H9 (cell line): Measurements from ENCODE around the gene CEBPE. TPM values are rescaled to one million over a fixed set of nuclear protein-coding genes. Genes with fewer than 3 reads are reported as not detected.

ENCODE experiments used
- DNase-seq: peaks from one replicate; pipeline ENCODE4 v3.0.0-alpha.2; 2017
- H2AFZ ChIP-seq: one replicate; pipeline ENCODE4 v1.6.1; 2013; ENCODE audit warnings: mild to moderate bottlenecking, low read length, control low read depth, moderate library complexity
- H2AK5ac ChIP-seq: 2 replicates; pipeline ENCODE4 v1.6.1; 2013; ENCODE audit warnings: low read length, control low read depth, mixed read lengths; ENCODE audit not compliant: insufficient read length
- H2BK120ac ChIP-seq: one replicate; pipeline ENCODE4 v1.6.1; 2013; ENCODE audit warnings: low read depth, mild to moderate bottlenecking, low read length, control low read depth, inconsistent platforms; ENCODE audit not compliant: poor library complexity, severe bottlenecking
- H2BK12ac ChIP-seq: 2 replicates; pipeline ENCODE4 v1.6.1; 2013; ENCODE audit warnings: low read length, control low read depth, mixed read lengths, low read depth; ENCODE audit not compliant: insufficient read length
- H2BK15ac ChIP-seq: 2 replicates; pipeline ENCODE4 v1.6.1; 2013; ENCODE audit warnings: low read depth, low read length, control low read depth
- H2BK20ac ChIP-seq: one replicate; pipeline ENCODE4 v1.6.1; 2013; ENCODE audit warnings: low read depth, mild to moderate bottlenecking, low read length, control low read depth, inconsistent platforms; ENCODE audit not compliant: poor library complexity, severe bottlenecking
- H2BK5ac ChIP-seq: 2 replicates; pipeline ENCODE4 v1.6.1; 2013; ENCODE audit warnings: low read length, control low read depth, mixed read lengths; ENCODE audit not compliant: insufficient read length
- H3K14ac ChIP-seq: 2 replicates; pipeline ENCODE4 v1.6.1; 2013; ENCODE audit warnings: low read length, control low read depth; ENCODE audit not compliant: insufficient read depth
- H3K18ac ChIP-seq: 2 replicates; pipeline ENCODE4 v1.6.1; 2013; ENCODE audit warnings: low read depth, mild to moderate bottlenecking, mixed read lengths, low read length, control low read depth; ENCODE audit not compliant: insufficient read length
- H3K23ac ChIP-seq: 2 replicates; pipeline ENCODE4 v1.6.1; 2013; ENCODE audit warnings: low read length, control low read depth, mixed read lengths, low read depth; ENCODE audit not compliant: insufficient read length
- H3K23me2 ChIP-seq: 2 replicates; pipeline ENCODE4 v1.6.1; 2013; ENCODE audit warnings: low read depth, mild to moderate bottlenecking, mixed read lengths, low read length, control low read depth; ENCODE audit not compliant: insufficient read length, poor library complexity, severe bottlenecking
- H3K27ac ChIP-seq: 2 replicates; pipeline ENCODE4 v1.5.1; 2013; ENCODE audit warnings: low read length, control low read depth, mixed read lengths, low read depth; ENCODE audit not compliant: insufficient read length
- H3K27me3 ChIP-seq: 2 replicates; pipeline ENCODE4 v1.6.1; 2013; ENCODE audit warnings: low read length, control low read depth, inconsistent platforms; ENCODE audit not compliant: insufficient read depth
- H3K4ac ChIP-seq: 2 replicates; pipeline ENCODE4 v1.6.1; 2013; ENCODE audit warnings: low read depth, mild to moderate bottlenecking, control low read depth, inconsistent platforms, low read length, moderate library complexity
- H3K4me1 ChIP-seq: 2 replicates; pipeline ENCODE4 v1.6.1; 2013; ENCODE audit warnings: low read length, control low read depth, inconsistent platforms; ENCODE audit not compliant: insufficient read depth
- H3K4me2 ChIP-seq: 2 replicates; pipeline ENCODE4 v1.6.1; 2013; ENCODE audit warnings: low read length, control low read depth, mixed read lengths; ENCODE audit not compliant: insufficient read length, insufficient read depth
- H3K56ac ChIP-seq: 2 replicates; pipeline ENCODE4 v1.6.1; 2013; ENCODE audit warnings: low read depth, mild to moderate bottlenecking, mixed read lengths, low read length, control low read depth; ENCODE audit not compliant: insufficient read length
- H3K79me1 ChIP-seq: 2 replicates; pipeline ENCODE4 v1.6.1; 2013; ENCODE audit warnings: low read depth, mild to moderate bottlenecking, moderate library complexity, low read length, control low read depth, inconsistent platforms; ENCODE audit not compliant: insufficient read depth, poor library complexity, severe bottlenecking
- H3K79me2 ChIP-seq: 2 replicates; pipeline ENCODE4 v1.6.1; 2013; ENCODE audit warnings: low read length, control low read depth, inconsistent platforms; ENCODE audit not compliant: insufficient read depth
- H3K9ac ChIP-seq: 2 replicates; pipeline ENCODE4 v1.6.1; 2013; ENCODE audit warnings: low read length, control low read depth, mixed read lengths; ENCODE audit not compliant: insufficient read length; ENCODE audit errors: extremely low read depth
- H3K9me3 ChIP-seq: one replicate; pipeline ENCODE4 v1.6.1; 2013; ENCODE audit warnings: low read depth, low read length, inconsistent platforms; ENCODE audit not compliant: control insufficient read depth
- H3T11ph ChIP-seq: one replicate; pipeline ENCODE4 v1.6.1; 2013; ENCODE audit warnings: mild to moderate bottlenecking, low read length, control low read depth, inconsistent platforms
- H4K20me1 ChIP-seq: one replicate; pipeline ENCODE4 v1.6.1; 2013; ENCODE audit not compliant: control insufficient read depth, insufficient read length, insufficient read depth
- H4K5ac ChIP-seq: 2 replicates; pipeline ENCODE4 v1.6.1; 2013; ENCODE audit warnings: low read depth, mild to moderate bottlenecking, mixed read lengths, low read length, control low read depth; ENCODE audit not compliant: insufficient read length
- H4K8ac ChIP-seq: replicated peaks from 2 replicates; pipeline ENCODE4 v1.6.1; 2013; ENCODE audit warnings: low read length, control low read depth, mixed read lengths, low read depth; ENCODE audit not compliant: insufficient read length
- H4K91ac ChIP-seq: 2 replicates; pipeline ENCODE4 v1.6.1; 2013; ENCODE audit warnings: low read depth, mild to moderate bottlenecking, moderate library complexity, mixed read lengths, low read length, control low read depth; ENCODE audit not compliant: insufficient read length
- H3K27ac Mint-ChIP-seq, 3 experiments: 2 replicates in 2 of 3; 3 replicates in 1 of 3; pipeline ENCODE4 v1.8.0; 2020 to 2021; ENCODE audit warnings: mixed read lengths in 3 of 3, mild to moderate bottlenecking in 1 of 3, moderate library complexity in 1 of 3
- H3K27me3 Mint-ChIP-seq: 2 replicates; pipeline ENCODE4 v1.8.0; 2021; ENCODE audit warnings: low read depth, mild to moderate bottlenecking, moderate library complexity, mixed read lengths
- H3K36me3 Mint-ChIP-seq, 3 experiments: 2 replicates in 2 of 3; 3 replicates in 1 of 3; pipeline ENCODE4 v1.8.0; 2020 to 2021; ENCODE audit warnings: low read depth in 3 of 3, mixed read lengths in 3 of 3; ENCODE audit not compliant: insufficient read depth in 1 of 3
- H3K4me1 Mint-ChIP-seq, 2 experiments: 2 replicates each; pipeline ENCODE4 v1.8.0; 2020; ENCODE audit warnings: mixed read lengths in 2 of 2
- H3K4me3 Mint-ChIP-seq, 2 experiments: 2 replicates in 1 of 2; 3 replicates in 1 of 2; pipeline ENCODE4 v1.8.0; 2020 to 2021; ENCODE audit warnings: mild to moderate bottlenecking in 2 of 2, mixed read lengths in 2 of 2, moderate library complexity in 1 of 2
- H3K9me3 Mint-ChIP-seq, 2 experiments: 2 replicates in 1 of 2; 3 replicates in 1 of 2; pipeline ENCODE4 v1.8.0; 2020; ENCODE audit warnings: mild to moderate bottlenecking in 2 of 2, mixed read lengths in 2 of 2, moderate library complexity in 1 of 2
- CTCF ChIP-seq: fragments of 200-600 bp; sonication (generic); conservative IDR thresholded peaks from 3 replicates; pipeline ENCODE4 v1.8.0; 2021; ENCODE audit warnings: antibody characterized with exemption, mild to moderate bottlenecking
- WGBS: extraction: QIAGEN DNeasy Blood & Tissue Kit; methylation state at CpG from one replicate; pipeline ENCODE4 v1.1.7; 2013; ENCODE audit warnings: missing lambda C conversion rate, low lambda C conversion rate, mixed read lengths; ENCODE audit not compliant: insufficient read length; ENCODE audit errors: extremely low coverage; 5-methylcytosine and 5-hydroxymethylcytosine counted together
- total RNA-seq: library from RNA; stranded (reverse); gene quantifications from 2 replicates; pipeline ENCODE4 v1.2.1, GENCODE V29; 2021

Gene CEBPE
- total RNA-seq, 1 experiment from 2014 or later, result not detected

- Histone ChIP-seq H3K18ac (no peak overlapping the region), H4K91ac (no peak overlapping the region), H3K9ac (no peak overlapping the region), H3K4me1 (peaks cover 2% of the 10 kb centered on the region; the same call in 1 of the 2 replicates), H3K4me2 (no peak overlapping the region), H3T11ph (no peak overlapping the region), H3K23me2 (peaks cover 6% of the 10 kb centered on the region), H2BK20ac (no peak overlapping the region), H2AFZ (no peak overlapping the region), H3K56ac (no peak overlapping the region), H2BK15ac (no peak overlapping the region), H3K27ac (no peak overlapping the region), H2BK120ac (no peak overlapping the region), H3K14ac (no peak overlapping the region), H2AK5ac (no peak overlapping the region), H4K20me1 (no peaks in the 10 kb centered on the region), H4K8ac (no peak overlapping the region), H4K5ac (no peak overlapping the region), H3K9me3 (no peaks in the 10 kb centered on the region), H2BK5ac (no peak overlapping the region), H3K79me1 (peaks cover 3% of the 10 kb centered on the region), H3K23ac (no peak overlapping the region), H2BK12ac (no peak overlapping the region), H3K27me3 (no peaks in the 10 kb centered on the region), H3K79me2 (peaks cover 16% of the 10 kb centered on the region), H3K4ac (no peak overlapping the region)
- no peak overlapping the region for H3K27ac Mint-ChIP-seq
- no peak for DNase-seq
- TF ChIP-seq CTCF, result no peak
- no peaks in the 10 kb centered on the region for H3K9me3 Mint-ChIP-seq
- H3K4me1 Mint-ChIP-seq, result peaks cover 7 to 13% of the 10 kb centered on the region in 2 experiments
- peaks cover 37 to 62% (median 60%) of the 10 kb centered on the region in 3 experiments; a peak in 6 of 7 replicates for H3K36me3 Mint-ChIP-seq
- no peak overlapping the region for H3K4me3 Mint-ChIP-seq
- no CpG with 5 or more reads among the region's 12 CpGs for WGBS
- no peaks in the 10 kb centered on the region for H3K27me3 Mint-ChIP-seq
Observed at GRCh38 chr14:23091294-23092225, 27.5 kb downstream of the CEBPE start.
